Neural cell (in vitro differentiated cells): ENCODE results near the gene VWA1. TPM values are rescaled to one million over a fixed set of nuclear protein-coding genes. Genes with fewer than 3 reads are reported as not detected.

Experiments
- H2AFZ ChIP-seq: fragments of 200-600, 300-800 bp; sonication (generic), shearing (Covaris generic); 2 replicates; pipeline ENCODE4 v1.6.0; 2014; ENCODE audit warnings: low read depth, mild to moderate bottlenecking, antibody characterized with exemption, low read length, moderate library complexity
- H3F3A ChIP-seq: fragments of 200-600 bp; shearing (Covaris generic); 2 replicates; pipeline ENCODE4 v1.6.1; 2016; ENCODE audit warnings: mild to moderate bottlenecking, moderate library complexity, mixed read lengths, antibody characterized with exemption, low read length; ENCODE audit not compliant: insufficient read depth, poor library complexity, severe bottlenecking
- H3K27ac ChIP-seq: fragments of 200-600, 300-800 bp; sonication (generic), shearing (Covaris generic); 2 replicates; pipeline ENCODE4 v1.5.1; 2014; ENCODE audit warnings: mild to moderate bottlenecking, low read length, moderate library complexity
- H3K27me3 ChIP-seq: fragments of 300-800, 200-600 bp; sonication (generic), shearing (Covaris generic); 2 replicates; pipeline ENCODE4 v1.6.0; 2014; ENCODE audit warnings: mild to moderate bottlenecking, low read depth, low read length, moderate library complexity; ENCODE audit not compliant: insufficient read depth
- H3K36me3 ChIP-seq: fragments of 300-800, 200-600 bp; sonication (generic), shearing (Covaris generic); 2 replicates; pipeline ENCODE4 v1.5.1; 2014; ENCODE audit warnings: mild to moderate bottlenecking, antibody characterized with exemption, low read length, moderate library complexity; ENCODE audit not compliant: insufficient read depth
- H3K4me2 ChIP-seq: fragments of 300-800, 200-600 bp; sonication (generic), shearing (Covaris generic); 2 replicates; pipeline ENCODE4 v1.6.0; 2014; ENCODE audit warnings: mild to moderate bottlenecking, low read length
- H3K4me3 ChIP-seq: fragments of 300-800, 200-600 bp; sonication (generic), shearing (Covaris generic); 2 replicates; pipeline ENCODE4 v1.5.1; 2014; ENCODE audit warnings: mild to moderate bottlenecking, low read length, moderate library complexity
- H3K79me2 ChIP-seq: fragments of 200-600 bp; shearing (Covaris generic); replicated peaks from 2 replicates; pipeline ENCODE4 v1.6.0; 2014; ENCODE audit warnings: mild to moderate bottlenecking, low read length, moderate library complexity; ENCODE audit not compliant: insufficient read depth
- H3K9ac ChIP-seq: fragments of 300-800, 200-600 bp; sonication (generic), shearing (Covaris generic); 2 replicates; pipeline ENCODE4 v1.6.1; 2016; ENCODE audit warnings: mild to moderate bottlenecking, low read length, mixed read lengths
- H3K9me2 ChIP-seq: fragments of 200-600 bp; shearing (Covaris generic); 2 replicates; pipeline ENCODE4 v1.6.1; 2016; ENCODE audit warnings: mild to moderate bottlenecking, low read length, mixed read lengths; ENCODE audit not compliant: insufficient read depth
- H3K9me3 ChIP-seq: fragments of 200-600, 300-800 bp; sonication (generic), shearing (Covaris generic); 2 replicates; pipeline ENCODE4 v1.6.1; 2016; ENCODE audit warnings: mild to moderate bottlenecking, mixed run types, low read length, moderate library complexity, mixed read lengths
- H4K20me1 ChIP-seq: fragments of 200-600 bp; shearing (Covaris generic); 2 replicates; pipeline ENCODE4 v1.6.1; 2016; ENCODE audit warnings: mild to moderate bottlenecking, mixed run types; ENCODE audit not compliant: insufficient read depth
- CTCF ChIP-seq: fragments of 450-650 bp; IDR thresholded peaks from 2 replicates; pipeline ENCODE4 v1.5.1; 2014; ENCODE audit warnings: antibody characterized with exemption, mild to moderate bottlenecking, moderate library complexity; ENCODE audit not compliant: poor library complexity, severe bottlenecking
- EP300 ChIP-seq: fragments of 450-650 bp; conservative IDR thresholded peaks from 2 replicates; pipeline ENCODE4 v1.6.1; 2014; ENCODE audit warnings: antibody characterized with exemption, mild to moderate bottlenecking, moderate library complexity; ENCODE audit not compliant: poor library complexity, severe bottlenecking
- EZH2 ChIP-seq: fragments of 200-600, 300-800 bp; shearing (Covaris generic), sonication (generic); IDR thresholded peaks from 2 replicates; pipeline ENCODE4 v1.6.1; 2014; ENCODE audit warnings: antibody characterized with exemption, low read length, borderline replicate concordance, mild to moderate bottlenecking; ENCODE audit not compliant: insufficient read depth, poor library complexity, severe bottlenecking
- MXI1 ChIP-seq: fragments of 450-650 bp; conservative IDR thresholded peaks from 2 replicates; pipeline ENCODE4 v1.6.1; 2014; ENCODE audit warnings: antibody characterized with exemption, mild to moderate bottlenecking; ENCODE audit not compliant: poor library complexity, severe bottlenecking
- POLR2AphosphoS5 ChIP-seq: IDR thresholded peaks from 2 replicates; pipeline ENCODE4 v1.6.1; 2012
- RAD21 ChIP-seq: fragments of 450-650 bp; conservative IDR thresholded peaks from 2 replicates; pipeline ENCODE4 v1.6.1; 2014; ENCODE audit warnings: antibody characterized with exemption, mild to moderate bottlenecking, moderate library complexity
- REST ChIP-seq: IDR thresholded peaks from 2 replicates; pipeline ENCODE4 v1.6.1; 2012; ENCODE audit warnings: borderline replicate concordance
- SMC3 ChIP-seq: fragments of 450-650 bp; conservative IDR thresholded peaks from 2 replicates; pipeline ENCODE4 v1.6.1; 2014; ENCODE audit warnings: antibody characterized with exemption, mild to moderate bottlenecking, moderate library complexity; ENCODE audit not compliant: poor library complexity
- TAF1 ChIP-seq: IDR thresholded peaks from 2 replicates; pipeline ENCODE4 v1.6.1; 2012; ENCODE audit warnings: low read depth
- polyA plus RNA-seq: library from polyadenylated mRNA; depleted of rRNA; stranded (reverse); fragments of >200 nt; gene quantifications from 2 replicates; pipeline ENCODE4 v1.2.3, GENCODE V29; 2014

VWA1 gene
- polyA plus RNA-seq, 1 donor from 2014 or later: 0.88 TPM

- no peak overlapping the region for H2AFZ ChIP-seq
- H3K4me3 ChIP-seq: no peak overlapping the region
- no peak overlapping the region for H3K27ac ChIP-seq
Measured at GRCh38 chr1:1431845-1432273, 3.6 kb upstream of the VWA1 start.

GRCh38 chr1:1432274-1432950 is 3.1 kb upstream of the VWA1 start:
- H3K9ac ChIP-seq: no peak overlapping the region
- no peak overlapping the region for H3K4me3 ChIP-seq
- H3K79me2 ChIP-seq: no peaks in the 10 kb centered on the region
- no peak overlapping the region for H2AFZ ChIP-seq
- H4K20me1 ChIP-seq: no peaks in the 10 kb centered on the region
- no peaks in the 10 kb centered on the region for H3K9me2 ChIP-seq
- no peak overlapping the region for H3K4me2 ChIP-seq
- peaks cover 12% of the 10 kb centered on the region for H3K27me3 ChIP-seq
- no peaks in the 10 kb centered on the region for H3K36me3 ChIP-seq
- TF ChIP-seq EP300 (no peak), TAF1 (no peak)
- no peaks in the 10 kb centered on the region for H3K9me3 ChIP-seq
- no peak overlapping the region for H3K27ac ChIP-seq
- H3F3A ChIP-seq: no peaks in the 10 kb centered on the region

More at GRCh38 chr1:1431845-1432273, 3.6 kb upstream of the VWA1 start:
- no peak for TF ChIP-seq REST
- TF ChIP-seq EZH2: no peak
- TF ChIP-seq SMC3: no peak
- no peak for TF ChIP-seq TAF1
- no peak for TF ChIP-seq RAD21
- no peak for TF ChIP-seq EP300
- TF ChIP-seq MXI1: no peak
- no peak for TF ChIP-seq POLR2AphosphoS5
- no peak for TF ChIP-seq CTCF
- Histone ChIP-seq H3K9me3 (no peaks in the 10 kb centered on the region), H3K27me3 (peaks cover 12% of the 10 kb centered on the region), H3K4me2 (no peak overlapping the region), H4K20me1 (no peaks in the 10 kb centered on the region), H3K36me3 (no peaks in the 10 kb centered on the region), H3F3A (no peaks in the 10 kb centered on the region), H3K9ac (no peak overlapping the region), H3K9me2 (no peaks in the 10 kb centered on the region), H3K79me2 (no peaks in the 10 kb centered on the region)
